Adrenal gland (tissue), 5 donors: Measurements from ENCODE around the gene PKP2.

Experiments
- POLR2A ChIP-seq, 2 donors: fragments of 450-650 bp; IDR thresholded peaks; one replicate each; pipeline ENCODE4 v1.6.1; 2017; ENCODE audit warnings: antibody characterized with exemption in 2 of 2, mild to moderate bottlenecking in 2 of 2, moderate library complexity in 1 of 2
- TF ChIP-seq, protein P1 (sequence below), 6 experiments: fragments of 450-650 bp in 4 of 6; fragments of 200-600 bp in 2 of 6; sonication (generic) in 1 of 6; IDR thresholded peaks; 1 replicate in 5 of 6; 2 replicates in 1 of 6; pipeline versions ENCODE4 v1.5.1 to v1.8.0; 2016 to 2021; ENCODE audit warnings: antibody characterized with exemption in 6 of 6, mild to moderate bottlenecking in 2 of 6, moderate library complexity in 1 of 6
- donor health status: DM: no; HTN: no; CAD: no.

DNA sequence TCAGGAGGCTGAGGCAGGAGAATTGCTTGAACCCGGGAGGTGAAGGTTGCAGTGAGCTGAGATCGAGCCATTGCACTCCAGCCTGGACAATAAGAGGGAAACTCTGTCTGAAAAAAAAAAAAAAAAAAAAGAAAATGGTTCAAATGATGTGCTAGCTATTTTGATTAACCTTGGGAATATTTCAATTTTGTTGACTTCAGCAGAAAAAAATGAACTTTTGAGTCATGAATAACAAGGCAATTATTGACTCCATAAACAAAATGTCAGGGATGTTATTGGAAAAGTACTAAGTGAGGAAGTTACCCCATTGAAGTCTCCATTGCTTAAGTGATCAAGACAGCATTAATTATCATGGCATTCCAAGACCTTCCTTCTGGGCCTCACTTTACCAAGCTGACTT is 10.6 kb upstream of the PKP2 start:
- no peak for TF ChIP-seq POLR2A (IDR thresholded peaks at IDR 0.05)
- TF ChIP-seq, protein P1, sequence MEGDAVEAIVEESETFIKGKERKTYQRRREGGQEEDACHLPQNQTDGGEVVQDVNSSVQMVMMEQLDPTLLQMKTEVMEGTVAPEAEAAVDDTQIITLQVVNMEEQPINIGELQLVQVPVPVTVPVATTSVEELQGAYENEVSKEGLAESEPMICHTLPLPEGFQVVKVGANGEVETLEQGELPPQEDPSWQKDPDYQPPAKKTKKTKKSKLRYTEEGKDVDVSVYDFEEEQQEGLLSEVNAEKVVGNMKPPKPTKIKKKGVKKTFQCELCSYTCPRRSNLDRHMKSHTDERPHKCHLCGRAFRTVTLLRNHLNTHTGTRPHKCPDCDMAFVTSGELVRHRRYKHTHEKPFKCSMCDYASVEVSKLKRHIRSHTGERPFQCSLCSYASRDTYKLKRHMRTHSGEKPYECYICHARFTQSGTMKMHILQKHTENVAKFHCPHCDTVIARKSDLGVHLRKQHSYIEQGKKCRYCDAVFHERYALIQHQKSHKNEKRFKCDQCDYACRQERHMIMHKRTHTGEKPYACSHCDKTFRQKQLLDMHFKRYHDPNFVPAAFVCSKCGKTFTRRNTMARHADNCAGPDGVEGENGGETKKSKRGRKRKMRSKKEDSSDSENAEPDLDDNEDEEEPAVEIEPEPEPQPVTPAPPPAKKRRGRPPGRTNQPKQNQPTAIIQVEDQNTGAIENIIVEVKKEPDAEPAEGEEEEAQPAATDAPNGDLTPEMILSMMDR (IDR thresholded peaks at IDR 0.05) = no peak
